M059J (cell line): ENCODE results near the gene CRYBB3. TPM values are rescaled to one million over a fixed set of nuclear protein-coding genes. Genes with fewer than 3 reads are reported as not detected.
"Not testable (repeated sequence)": the region's sequence is repeated elsewhere in the genome, so short reads cannot be mapped to it uniquely, and the experiment has no call there.

Experiments
- DNase-seq: peaks from one replicate; pipeline ENCODE4 v3.0.0-alpha.2; 2012; ENCODE audit warnings: low read depth
- total RNA-seq: library from RNA; depleted of rRNA; stranded (reverse); fragments of >200 nt; shearing (Covaris generic); gene quantifications from 2 replicates; pipeline ENCODE4 v1.2.3, GENCODE V29; 2014

Gene CRYBB3
- total RNA-seq, 1 experiment from 2014 or later, result not detected

- no peak for DNase-seq
Measured at GRCh38 chr22:25205847-25206246, 6.2 kb downstream of the CRYBB3 start.

GRCh38 chr22:25206998-25207397 is 7.3 kb downstream of the CRYBB3 start:
- no peak for DNase-seq

DNA sequence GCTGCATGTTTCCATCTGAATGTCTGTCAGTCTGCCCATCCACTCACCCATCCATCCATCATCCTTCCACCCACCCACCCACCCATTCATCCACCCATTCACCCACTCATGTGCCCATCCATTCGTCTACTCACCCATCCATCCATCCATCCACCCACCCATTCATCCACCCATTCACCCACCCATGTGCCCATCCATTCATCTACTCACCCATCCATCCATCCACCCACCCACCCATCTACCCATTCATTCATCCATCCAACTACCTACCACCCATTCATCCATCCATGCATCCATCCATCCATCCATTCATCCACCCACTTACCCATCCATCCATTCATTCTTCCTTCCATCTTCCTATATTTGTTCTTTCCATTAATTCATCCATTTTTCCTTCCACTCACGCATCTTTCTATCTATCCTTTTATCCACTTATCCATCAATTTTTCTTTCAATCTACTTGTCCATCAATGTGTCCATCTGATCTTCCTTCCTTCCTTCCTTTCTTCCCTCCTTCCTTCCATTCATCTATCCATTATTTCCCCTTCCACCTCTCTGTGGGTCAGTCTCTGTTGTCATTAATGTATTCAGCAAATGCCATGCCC is 8.0 kb downstream of the CRYBB3 start:
- no peak for DNase-seq

DNA sequence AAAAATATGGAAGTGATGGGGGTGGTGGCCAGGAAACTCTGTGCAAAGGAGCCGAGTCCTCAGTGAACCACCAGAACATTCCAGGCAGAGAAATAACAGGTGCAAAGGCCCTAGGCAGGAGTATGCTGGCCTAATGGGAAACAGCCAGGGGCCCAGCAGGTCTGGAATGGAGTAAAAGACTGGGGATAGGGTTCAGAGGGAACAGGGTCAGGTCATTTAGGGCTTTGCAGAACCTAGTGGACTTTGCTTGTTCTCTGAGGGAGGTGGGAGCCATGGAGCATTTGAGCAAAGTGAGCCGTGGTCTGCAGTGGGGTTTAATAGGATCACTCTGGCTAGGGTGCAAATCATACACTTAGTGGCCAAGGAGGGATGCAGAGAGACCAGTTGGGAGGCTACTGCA is 8.7 kb downstream of the CRYBB3 start:
- DNase-seq, result no peak

- no peak for DNase-seq
Measured at GRCh38 chr22:25208743-25209505, 9.3 kb downstream of the CRYBB3 start.

DNA sequence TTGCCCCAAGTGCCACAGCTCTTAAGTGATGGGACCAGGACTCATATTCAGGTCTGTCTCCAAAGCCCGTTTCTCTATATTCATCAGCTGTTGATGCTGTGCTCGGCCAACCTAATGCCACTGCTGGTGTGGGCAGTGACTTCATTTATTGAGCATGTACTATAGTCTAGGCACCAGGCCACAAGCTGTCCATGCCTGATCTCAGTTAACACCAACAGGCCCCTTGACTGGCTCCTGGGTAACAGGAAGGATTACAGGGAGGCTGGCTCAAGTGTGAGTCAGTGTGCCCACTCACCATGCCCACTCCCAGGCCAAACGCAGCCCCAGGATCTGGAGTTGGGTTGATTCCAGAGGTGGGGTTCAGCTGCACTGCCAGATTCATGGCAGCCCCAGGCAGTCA is 11.1 kb downstream of the CRYBB3 start:
- DNase-seq, result peak; percentile 20

GRCh38 chr22:25212337-25212736 is 12.7 kb downstream of the CRYBB3 start:
- no peak for DNase-seq

- no peak for DNase-seq
Measured at GRCh38 chr22:25213221-25213620, 13.6 kb downstream of the CRYBB3 start.

- no peak for DNase-seq
Measured at GRCh38 chr22:25216230-25216629, 16.6 kb downstream of the CRYBB3 start.

- no peak for DNase-seq
Measured at GRCh38 chr22:25219211-25219689, 19.6 kb downstream of the CRYBB3 start, which contains the start of gene CRYBB2. CRYBB2 (plus strand) TSS chr22:25219639; CDS start chr22:25221430, 1,791 bp downstream.

DNA sequence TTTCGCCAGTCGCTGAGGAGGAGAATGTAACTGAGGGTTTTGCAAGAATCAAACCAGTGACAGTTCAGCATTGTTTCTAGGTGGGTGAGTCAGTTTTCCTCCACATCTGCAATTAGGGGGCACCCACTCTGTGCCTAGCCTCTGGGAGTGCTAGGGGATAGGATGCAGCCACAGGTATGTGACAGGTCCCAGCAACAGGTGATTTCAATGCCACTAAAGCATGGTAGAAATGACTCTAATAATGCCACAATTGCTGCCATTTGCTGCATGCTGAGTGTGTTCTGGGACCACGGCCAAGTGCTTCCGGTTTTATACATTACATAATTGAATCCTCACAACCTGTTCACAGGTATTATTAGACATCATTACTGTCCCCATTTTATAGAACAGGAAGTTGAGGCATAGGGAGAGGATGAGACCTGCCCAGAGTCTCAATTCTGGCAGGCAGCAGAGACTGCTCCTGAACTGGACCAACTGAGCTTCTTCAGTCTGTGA is 20.3 kb downstream of the CRYBB3 start:
- no peak for DNase-seq

GRCh38 chr22:25221790-25222189 is 22.1 kb downstream of the CRYBB3 start:
- no peak for DNase-seq

DNA sequence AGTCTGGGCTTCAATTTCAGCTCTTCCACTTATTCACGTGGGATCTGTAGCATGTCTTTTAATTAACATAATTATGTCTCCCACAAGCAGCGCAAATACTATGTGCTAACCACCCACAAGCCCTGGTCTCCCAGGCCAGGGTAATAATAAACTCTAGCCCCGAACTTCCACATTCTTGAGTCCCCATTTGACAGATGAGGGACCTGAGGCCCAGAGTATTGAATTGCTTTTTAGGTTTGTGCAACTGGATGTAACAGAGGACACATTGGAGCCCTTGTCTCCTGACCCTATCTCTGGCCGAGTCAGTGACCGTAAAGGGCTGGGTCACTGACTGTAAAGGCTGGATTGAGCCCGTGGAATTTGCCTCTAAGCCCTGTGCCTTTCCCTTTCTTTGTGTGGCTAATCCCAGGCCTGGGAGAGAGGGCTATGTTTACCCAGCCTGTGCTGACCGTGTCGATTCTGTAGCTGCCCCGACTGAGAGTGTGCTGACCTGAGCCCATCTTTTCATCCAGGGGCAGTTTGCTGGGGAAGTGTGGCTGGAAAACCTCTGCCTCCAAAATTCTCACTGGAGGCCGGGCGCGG is 23.7 kb downstream of the CRYBB3 start:
- DNase-seq, result no peak

- DNase-seq, result no peak
Measured at GRCh38 chr22:25228822-25229221, 29.2 kb downstream of the CRYBB3 start.

DNA sequence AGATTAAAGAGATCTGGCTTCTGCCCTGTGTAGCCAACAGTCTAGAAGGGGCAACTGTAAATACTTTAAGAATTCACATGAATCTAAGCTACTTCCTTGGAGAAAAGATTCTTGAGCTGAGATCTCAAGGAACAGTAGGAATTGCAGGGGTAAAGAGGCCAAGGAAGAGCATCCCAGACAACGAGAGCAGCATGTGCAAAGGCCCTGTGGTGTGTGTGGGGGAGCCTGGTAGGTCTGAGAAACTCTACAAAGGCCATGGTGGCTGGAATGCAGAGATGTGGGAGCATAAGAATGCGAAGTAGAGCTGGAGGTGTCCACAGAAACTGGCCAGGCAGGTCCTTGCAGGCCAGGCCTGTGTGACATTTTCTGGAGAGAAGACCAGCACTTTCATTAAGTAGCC is 31.1 kb downstream of the CRYBB3 start:
- not testable (repeated sequence) for DNase-seq

- DNase-seq, result peak; percentile 3
Measured at GRCh38 chr22:25232301-25232700, 32.6 kb downstream of the CRYBB3 start.

DNA sequence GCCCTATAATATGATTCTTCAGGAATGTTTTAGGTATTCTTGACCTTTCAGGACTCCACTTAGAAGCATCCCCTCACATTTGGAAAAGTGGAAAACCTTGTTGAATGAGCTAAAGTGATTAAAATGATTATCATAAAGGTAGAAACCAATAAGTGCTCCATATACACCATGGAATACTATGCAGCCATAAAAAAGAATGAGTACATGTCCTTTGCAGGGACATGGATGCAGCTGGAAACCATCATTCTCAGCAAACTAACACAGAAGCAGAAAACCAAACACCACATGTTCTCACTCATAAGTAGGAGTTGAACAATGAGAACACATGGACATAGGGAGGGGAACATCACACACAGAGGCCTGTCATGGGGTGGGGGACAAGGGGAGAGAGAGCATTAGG is 34.0 kb downstream of the CRYBB3 start:
- not testable (repeated sequence) for DNase-seq

DNA sequence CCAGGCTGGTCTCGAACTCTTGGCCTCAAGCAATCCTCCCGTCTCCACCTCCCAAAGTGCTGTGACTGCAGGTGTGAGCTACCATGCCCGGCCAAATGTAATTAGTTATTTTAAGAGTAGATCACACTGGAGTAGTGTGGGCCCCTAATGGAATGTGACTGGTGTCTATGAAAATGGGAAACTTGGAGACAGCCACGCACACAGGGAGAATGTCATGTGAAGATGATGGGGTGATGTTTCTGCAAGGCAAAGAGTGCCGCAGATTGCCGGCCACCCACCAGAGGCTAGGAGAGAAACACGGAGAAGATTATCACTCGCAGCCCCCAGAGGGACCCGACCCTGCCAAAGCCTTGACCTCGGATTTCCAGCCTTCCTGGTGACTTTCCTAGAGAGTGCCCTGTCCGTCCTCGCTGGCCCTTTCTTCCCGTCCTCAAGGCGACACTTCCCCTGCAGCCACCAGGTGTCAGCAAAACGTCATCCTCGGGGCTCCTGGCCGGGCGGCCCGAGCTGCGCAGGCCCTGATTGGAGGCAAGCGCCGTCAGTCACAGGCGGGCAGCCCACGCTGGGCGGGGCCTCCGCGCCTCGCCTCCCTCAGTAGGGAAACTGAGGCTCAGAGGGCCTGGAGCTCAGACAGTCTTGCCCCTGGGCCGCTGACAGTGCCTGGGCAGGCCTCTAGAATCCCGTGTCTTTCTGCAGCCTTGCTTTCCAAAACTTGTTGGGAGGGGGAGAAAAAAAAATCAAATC is 36.1 kb downstream of the CRYBB3 start:
- peak; percentile 68 for DNase-seq

- DNase-seq, result no peak
Measured at GRCh38 chr22:25236417-25236816, 36.8 kb downstream of the CRYBB3 start.

- DNase-seq, result no peak
Measured at GRCh38 chr22:25237503-25237902, 37.8 kb downstream of the CRYBB3 start.

- not testable (repeated sequence) for DNase-seq
Measured at GRCh38 chr22:25238058-25238457, 38.4 kb downstream of the CRYBB3 start.

- not testable (repeated sequence) for DNase-seq
Measured at GRCh38 chr22:25255169-25255568, 55.5 kb downstream of the CRYBB3 start.
